GM21576 (cell line): ENCODE measurements around the gene PPP2R5D.

Experiments used
- ATAC-seq: cut with Tn5 transposase; IDR thresholded peaks from one replicate; pipeline ENCODE4 v1.9.1; 2021; ENCODE audit warnings: mild to moderate bottlenecking, moderate library complexity; ENCODE audit not compliant: unreplicated experiment

The PPP2R5D gene

GRCh38 chr6:43053545-43054205 is 69.3 kb downstream of the PPP2R5D start, which contains the start of gene CUL7:
TSS of gene CUL7 (minus strand) at chr6:43053851. CDS start at chr6:43052788, 1,063 bp downstream.
- ATAC-seq: peak; percentile 83

GRCh38 chr6:43054206-43054943 is 70.0 kb downstream of the PPP2R5D start:
- no peak for ATAC-seq

- no peak for ATAC-seq
Measured at GRCh38 chr6:43055966-43056365, 71.6 kb downstream of the PPP2R5D start.

- no peak for ATAC-seq
Measured at GRCh38 chr6:43058531-43058930, 74.2 kb downstream of the PPP2R5D start.

- ATAC-seq: peak; percentile 83
Measured at GRCh38 chr6:43059168-43060033, 75.0 kb downstream of the PPP2R5D start, which contains the start of the genes KLC4 and MRPL2. TSS of gene KLC4 (plus strand) at chr6:43059631. CDS start at chr6:43061336, 1,705 bp downstream. TSS of gene MRPL2 (minus strand) at chr6:43059434. CDS start at chr6:43059381, 53 bp downstream.

- no peak for ATAC-seq
Measured at GRCh38 chr6:43060034-43060754, 75.8 kb downstream of the PPP2R5D start.

GRCh38 chr6:43060755-43061633 is 76.6 kb downstream of the PPP2R5D start:
- ATAC-seq: no peak

GRCh38 chr6:43061861-43062260 is 77.5 kb downstream of the PPP2R5D start:
- ATAC-seq: no peak
